OCI-LY7 (cell line): ENCODE results near the gene MUSK. TPM values are rescaled to one million over a fixed set of nuclear protein-coding genes. Genes with fewer than 3 reads are reported as not detected.
A peak's percentile ranks its signal among the peaks of the same experiment; 100 is the strongest.

Source experiments
- BruUV-seq: library from RNA; stranded (reverse); fragments of 400-500 nt; replicated peaks from 2 replicates; lab custom pipeline; 2021; lab: Mats Ljungman, UMichigan
- CTCF ChIA-PET: fragments of 300-600 bp; sonication (Branson Sonifier 250); formaldehyde crosslinking; loops from one replicate; lab custom pipeline; 2022; ENCODE audit warnings: antibody characterized with exemption; ENCODE audit not compliant: unreplicated experiment; lab: Charles Lee
- POLR2A ChIA-PET: fragments of 300-600 bp; sonication (Branson Sonifier 250); formaldehyde crosslinking; loops from one replicate; lab custom pipeline; 2022; ENCODE audit warnings: antibody characterized with exemption; lab: Charles Lee
- DNase-seq: peaks from one replicate; pipeline ENCODE4 v3.0.0-alpha.2; 2015; ENCODE audit warnings: low spot score
- H2AFZ ChIP-seq: fragments of 200-600 bp; sonication (generic), shearing (Covaris generic); 2 replicates; pipeline ENCODE4 v1.6.1; 2014; ENCODE audit warnings: mild to moderate bottlenecking, antibody characterized with exemption, low read length, moderate library complexity
- H3K27ac ChIP-seq: fragments of 200-600 bp; sonication (generic); 2 replicates; pipeline ENCODE4 v1.5.1; 2014; ENCODE audit warnings: mixed run types, low read depth, mild to moderate bottlenecking, moderate library complexity, low read length, inconsistent platforms; ENCODE audit not compliant: poor library complexity, severe bottlenecking
- H3K36me3 ChIP-seq: fragments of 200-600 bp; sonication (generic); 2 replicates; pipeline ENCODE4 v1.6.1; 2014; ENCODE audit warnings: mild to moderate bottlenecking, antibody characterized with exemption, low read length, moderate library complexity, mixed read lengths; ENCODE audit not compliant: insufficient read depth
- H3K4me1 ChIP-seq: fragments of 200-600 bp; sonication (generic); 2 replicates; pipeline ENCODE4 v1.5.1; 2014; ENCODE audit warnings: mild to moderate bottlenecking, low read length; ENCODE audit not compliant: insufficient read depth, poor library complexity, severe bottlenecking
- H3K4me2 ChIP-seq: fragments of 200-600 bp; sonication (generic); 2 replicates; pipeline ENCODE4 v1.6.1; 2014; ENCODE audit warnings: mild to moderate bottlenecking, low read length
- H3K4me3 ChIP-seq: fragments of 200-600 bp; sonication (generic); 2 replicates; pipeline ENCODE4 v1.5.1; 2014; ENCODE audit warnings: mild to moderate bottlenecking, low read depth, low read length; ENCODE audit not compliant: poor library complexity, severe bottlenecking
- H3K79me2 ChIP-seq: fragments of 200-600 bp; sonication (generic); 2 replicates; pipeline ENCODE4 v1.6.1; 2016; ENCODE audit warnings: low read depth, mild to moderate bottlenecking, low read length, moderate library complexity, mixed read lengths; ENCODE audit not compliant: insufficient read depth
- H3K9me2 ChIP-seq: fragments of 200-600 bp; sonication (generic); 2 replicates; pipeline ENCODE4 v1.6.1; 2016; ENCODE audit warnings: mild to moderate bottlenecking, low read length, mixed read lengths; ENCODE audit not compliant: insufficient read depth
- H3K9me3 ChIP-seq: fragments of 200-600 bp; sonication (generic); 2 replicates; pipeline ENCODE4 v1.6.1; 2014; ENCODE audit warnings: mild to moderate bottlenecking, mixed run types, low read length, mixed read lengths
- H4K20me1 ChIP-seq: fragments of 200-600 bp; sonication (generic); 2 replicates; pipeline ENCODE4 v1.6.1; 2014; ENCODE audit warnings: mild to moderate bottlenecking, antibody characterized with exemption, low read length, moderate library complexity, mixed read lengths; ENCODE audit not compliant: insufficient read depth
- EZH2phosphoT487 ChIP-seq: fragments of 200-600 bp; sonication (generic); IDR thresholded peaks from 2 replicates; pipeline ENCODE4 v1.6.1; 2018; ENCODE audit warnings: low read depth, borderline replicate concordance, mild to moderate bottlenecking, mixed run types, antibody characterized with exemption, low read length, moderate library complexity, mixed read lengths
- intact Hi-C: fragments of 100-400 bp; cut with micrococcal nuclease; formaldehyde crosslinking; loops from one replicate; pipeline ENCODE4 v1.10.0; 2022; ENCODE audit not compliant: unreplicated experiment
- total RNA-seq, 2 experiments: library from RNA; depleted of rRNA in 1 of 2; stranded (reverse); fragments of >200 nt in 1 of 2; shearing (Covaris generic) in 1 of 2; gene quantifications; 2 replicates each; pipeline ENCODE4 v1.2.3, GENCODE V29; 2014 to 2022
- TF ChIP-seq, protein P1 (sequence below): fragments of 200-600 bp; sonication (generic); conservative IDR thresholded peaks from 2 replicates; pipeline ENCODE4 v1.5.1; 2014; ENCODE audit warnings: mild to moderate bottlenecking, antibody characterized with exemption, low read length, moderate library complexity, mixed read lengths

MUSK gene
- total RNA-seq, 2 experiments from 2014 or later, result not detected

- H3K4me2 ChIP-seq, result no peak overlapping the region
- intact Hi-C loops, result loop anchor here (5.0 to 10.0 kb wide), 3 partner anchors 195 to 1050 kb away; no protein-coding TSS in a partner anchor
- H3K9me3 ChIP-seq, result no peaks in the 10 kb centered on the region
- no peak overlapping the region for H2AFZ ChIP-seq
- no peaks in the 10 kb centered on the region for H3K4me1 ChIP-seq
- TF ChIP-seq EZH2phosphoT487, result no peak
- TF ChIP-seq, protein P1, sequence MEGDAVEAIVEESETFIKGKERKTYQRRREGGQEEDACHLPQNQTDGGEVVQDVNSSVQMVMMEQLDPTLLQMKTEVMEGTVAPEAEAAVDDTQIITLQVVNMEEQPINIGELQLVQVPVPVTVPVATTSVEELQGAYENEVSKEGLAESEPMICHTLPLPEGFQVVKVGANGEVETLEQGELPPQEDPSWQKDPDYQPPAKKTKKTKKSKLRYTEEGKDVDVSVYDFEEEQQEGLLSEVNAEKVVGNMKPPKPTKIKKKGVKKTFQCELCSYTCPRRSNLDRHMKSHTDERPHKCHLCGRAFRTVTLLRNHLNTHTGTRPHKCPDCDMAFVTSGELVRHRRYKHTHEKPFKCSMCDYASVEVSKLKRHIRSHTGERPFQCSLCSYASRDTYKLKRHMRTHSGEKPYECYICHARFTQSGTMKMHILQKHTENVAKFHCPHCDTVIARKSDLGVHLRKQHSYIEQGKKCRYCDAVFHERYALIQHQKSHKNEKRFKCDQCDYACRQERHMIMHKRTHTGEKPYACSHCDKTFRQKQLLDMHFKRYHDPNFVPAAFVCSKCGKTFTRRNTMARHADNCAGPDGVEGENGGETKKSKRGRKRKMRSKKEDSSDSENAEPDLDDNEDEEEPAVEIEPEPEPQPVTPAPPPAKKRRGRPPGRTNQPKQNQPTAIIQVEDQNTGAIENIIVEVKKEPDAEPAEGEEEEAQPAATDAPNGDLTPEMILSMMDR, result no peak
- no peaks in the 10 kb centered on the region for H3K36me3 ChIP-seq
- H4K20me1 ChIP-seq, result no peaks in the 10 kb centered on the region
- POLR2A ChIA-PET, result no interaction called here
- CTCF ChIA-PET, result no interaction called here
- H3K9me2 ChIP-seq, result no peaks in the 10 kb centered on the region
- no peak for DNase-seq
- H3K4me3 ChIP-seq, result no peak overlapping the region
- no TSS peak for BruUV-seq
- H3K27ac ChIP-seq, result no peak overlapping the region
- H3K79me2 ChIP-seq, result no peaks in the 10 kb centered on the region
These were observed 46.2 kb upstream of the MUSK start for GRCh38 chr9:110622368-110622767.

GRCh38 chr9:110623462-110624025, 45.0 kb upstream of the MUSK start:
- Histone ChIP-seq H3K36me3 (no peaks in the 10 kb centered on the region), H3K79me2 (no peaks in the 10 kb centered on the region), H4K20me1 (no peaks in the 10 kb centered on the region), H2AFZ (no peak overlapping the region), H3K4me2 (no peak overlapping the region), H3K27ac (no peak overlapping the region), H3K9me3 (no peaks in the 10 kb centered on the region), H3K4me3 (no peak overlapping the region), H3K9me2 (no peaks in the 10 kb centered on the region), H3K4me1 (no peaks in the 10 kb centered on the region)
- intact Hi-C loops, result loop anchor here (5.0 to 10.0 kb wide), 3 partner anchors 196 to 1051 kb away; no protein-coding TSS in a partner anchor
- peak; percentile 48 for DNase-seq
- POLR2A ChIA-PET, result no interaction called here
- CTCF ChIA-PET, result no interaction called here
- no TSS peak for BruUV-seq
- no peak for TF ChIP-seq EZH2phosphoT487
- TF ChIP-seq, protein P1, result peak; percentile 87

GRCh38 chr9:110626101-110626829, 42.3 kb upstream of the MUSK start:
- Histone ChIP-seq H3K9me3 (no peaks in the 10 kb centered on the region), H3K36me3 (no peaks in the 10 kb centered on the region), H2AFZ (no peak overlapping the region), H3K9me2 (no peaks in the 10 kb centered on the region), H3K27ac (no peak overlapping the region), H3K79me2 (no peaks in the 10 kb centered on the region), H3K4me1 (no peaks in the 10 kb centered on the region), H3K4me3 (no peak overlapping the region), H4K20me1 (no peaks in the 10 kb centered on the region), H3K4me2 (no peak overlapping the region)
- BruUV-seq, result no TSS peak
- POLR2A ChIA-PET, result no interaction called here
- no peak for TF ChIP-seq EZH2phosphoT487
- TF ChIP-seq, protein P1, result no peak
- intact Hi-C loops, result loop anchor here (10.0 kb wide), 1 partner anchor 411 kb away; no protein-coding TSS in a partner anchor
- CTCF ChIA-PET, result no interaction called here
- no peak for DNase-seq
